ENCODE results near the gene CFAP46.

The CFAP46 gene

DNA sequence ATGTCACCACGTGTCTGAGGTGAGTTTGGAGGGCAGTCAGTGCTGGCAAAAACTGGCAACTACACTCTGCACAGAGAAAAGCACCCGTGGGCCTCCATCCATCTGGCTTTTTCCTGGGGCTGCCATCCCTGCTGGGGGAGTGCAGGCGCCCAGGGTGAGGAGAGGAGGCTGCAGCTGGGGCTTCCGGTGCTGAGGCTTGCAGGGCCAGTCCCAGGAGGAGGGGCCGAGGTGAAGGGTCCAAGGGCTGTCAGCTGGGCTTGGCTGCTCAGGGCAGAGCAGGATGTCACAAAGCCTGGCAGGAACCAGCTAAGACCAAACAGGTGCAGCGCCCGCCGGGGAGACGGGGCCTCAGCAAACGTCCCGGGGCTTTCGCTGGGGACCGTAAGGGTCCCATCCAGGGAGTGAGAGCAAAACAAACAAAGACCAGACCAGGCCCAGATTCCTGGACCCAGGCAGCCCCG, 77.2 kb downstream of the CFAP46 start:
- no peak for DNase-seq (ENCODE audit: insufficient read length, low spot score)
- no peak for TF ChIP-seq CTCF (IDR thresholded peaks at IDR 0.05; ENCODE audit: insufficient read depth, missing control alignments)
- no peak for FAIRE-seq

GRCh38 chr10:132862485-132863420, 79.6 kb downstream of the CFAP46 start:
- FAIRE-seq (no peak), DNase-seq (ENCODE audit: insufficient read length, low spot score) (no peak)
- TF ChIP-seq CTCF (IDR thresholded peaks at IDR 0.05; ENCODE audit: insufficient read depth, missing control alignments): no peak

- FAIRE-seq: no peak
- no peak for DNase-seq (ENCODE audit: insufficient read length, low spot score)
- TF ChIP-seq CTCF (IDR thresholded peaks at IDR 0.05; ENCODE audit: insufficient read depth, missing control alignments): no peak
Measured at GRCh38 chr10:132861884-132862461, 80.4 kb downstream of the CFAP46 start.

DNA sequence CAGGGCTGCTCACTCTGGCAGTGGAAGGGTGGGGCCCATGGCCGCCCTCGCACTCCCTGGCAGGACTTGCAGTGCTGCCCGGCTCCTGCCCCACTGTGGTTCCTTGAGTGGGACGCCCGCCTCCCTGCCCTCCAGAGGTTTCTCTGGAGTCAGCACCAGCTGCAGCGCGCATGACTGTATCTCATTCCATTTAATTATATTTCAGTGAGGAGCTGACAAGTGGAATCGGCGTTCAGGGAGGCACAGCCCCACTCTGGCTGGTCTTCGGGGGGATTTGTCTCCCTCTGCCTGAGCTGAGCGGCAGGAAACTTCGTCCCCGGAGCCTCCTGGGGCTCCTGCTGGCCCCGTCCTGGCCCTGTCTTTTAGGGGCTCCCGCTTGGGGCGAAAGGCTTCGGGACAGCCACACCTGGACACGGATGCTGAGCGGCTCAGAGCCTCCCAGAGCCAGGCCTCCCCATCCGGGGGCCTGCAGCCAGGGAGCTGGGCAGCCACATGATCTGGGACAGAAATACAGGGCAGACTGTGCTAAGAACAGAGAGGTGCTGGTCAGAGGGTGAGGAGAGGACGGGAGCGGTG, 81.2 kb downstream of the CFAP46 start:
- no peak for FAIRE-seq
- no peak for TF ChIP-seq CTCF (IDR thresholded peaks at IDR 0.05; ENCODE audit: insufficient read depth, missing control alignments)
- DNase-seq (ENCODE audit: insufficient read length, low spot score): no peak

GRCh38 chr10:132860532-132860931, 81.8 kb downstream of the CFAP46 start:
- FAIRE-seq (no peak), DNase-seq (ENCODE audit: insufficient read length, low spot score) (no peak)
- TF ChIP-seq CTCF (IDR thresholded peaks at IDR 0.05; ENCODE audit: insufficient read depth, missing control alignments): no peak

- no peak for DNase-seq (ENCODE audit: insufficient read length, low spot score)
- TF ChIP-seq CTCF (IDR thresholded peaks at IDR 0.05; ENCODE audit: insufficient read depth, missing control alignments): no peak
- no peak for FAIRE-seq
Measured at GRCh38 chr10:132859084-132859855, 83.1 kb downstream of the CFAP46 start.

Measured in D721Med (cell line).